GM21360 (cell line): ENCODE data around the gene NPIPB6.
"Not testable (repeated sequence)": the region's sequence is repeated elsewhere in the genome, so short reads cannot be mapped to it uniquely, and the experiment has no call there.

Experiments
- ATAC-seq: cut with Tn5 transposase; IDR thresholded peaks from one replicate; pipeline ENCODE4 v1.9.1; 2021; ENCODE audit warnings: mild to moderate bottlenecking, moderate library complexity; ENCODE audit not compliant: unreplicated experiment

The NPIPB6 gene

GRCh38 chr16:28363408-28363807 is at the start of gene NPIPB6:
TSS of gene NPIPB6 (minus strand) at chr16:28363508. CDS start at chr16:28362822, 686 bp downstream.
- not testable (repeated sequence) for ATAC-seq

- peak; percentile 96 for ATAC-seq
Observed at GRCh38 chr16:28403220-28404072, 40.1 kb upstream of the NPIPB6 start, which contains the start of gene EIF3CL. TSS of gene EIF3CL (minus strand) at chr16:28403841. CDS start at chr16:28403618, 223 bp downstream.

GRCh38 chr16:28392054-28392453 is 28.7 kb upstream of the NPIPB6 start:
- not testable (repeated sequence) for ATAC-seq

- not testable (repeated sequence) for ATAC-seq
Observed at GRCh38 chr16:28382177-28382867, 19.0 kb upstream of the NPIPB6 start.

GRCh38 chr16:28377822-28378221 is 14.5 kb upstream of the NPIPB6 start:
- ATAC-seq = not testable (repeated sequence)

GRCh38 chr16:28377108-28377625 is 13.9 kb upstream of the NPIPB6 start:
- not testable (repeated sequence) for ATAC-seq

- ATAC-seq = not testable (repeated sequence)
Observed at GRCh38 chr16:28375115-28375514, 11.8 kb upstream of the NPIPB6 start.

- not testable (repeated sequence) for ATAC-seq
Observed at GRCh38 chr16:28374281-28374680, 11.0 kb upstream of the NPIPB6 start.

- ATAC-seq = not testable (repeated sequence)
Observed at GRCh38 chr16:28367926-28368325, 4.6 kb upstream of the NPIPB6 start.

- ATAC-seq = peak; percentile 73
Observed at GRCh38 chr16:28364268-28365173, 1.2 kb upstream of the NPIPB6 start.

GRCh38 chr16:28362600-28362999 is 708 bp downstream of the NPIPB6 start:
- ATAC-seq = not testable (repeated sequence)

- not testable (repeated sequence) for ATAC-seq
Observed at GRCh38 chr16:28338230-28338629, 25.1 kb downstream of the NPIPB6 start.

GRCh38 chr16:28336940-28337710 is 26.2 kb downstream of the NPIPB6 start:
- ATAC-seq = not testable (repeated sequence)

GRCh38 chr16:28335678-28336077 is 27.6 kb downstream of the NPIPB6 start:
- not testable (repeated sequence) for ATAC-seq

- not testable (repeated sequence) for ATAC-seq
Observed at GRCh38 chr16:28332632-28333031, 30.7 kb downstream of the NPIPB6 start.

- ATAC-seq = not testable (repeated sequence)
Observed at GRCh38 chr16:28330981-28331380, 32.3 kb downstream of the NPIPB6 start.

- not testable (repeated sequence) for ATAC-seq
Observed at GRCh38 chr16:28330232-28330631, 33.1 kb downstream of the NPIPB6 start.

- ATAC-seq = no peak
Observed at GRCh38 chr16:28326881-28327610, 36.3 kb downstream of the NPIPB6 start.

- ATAC-seq = no peak
Observed at GRCh38 chr16:28324887-28325279, 38.4 kb downstream of the NPIPB6 start.
